Effector CD4-positive, alpha-beta T cell (primary cell): Measurements from ENCODE around the gene PLAAT2.

Experiments
- DNase-seq: peaks from one replicate; pipeline ENCODE4 v3.0.0-alpha.2; 2020

PLAAT2 gene

DNA sequence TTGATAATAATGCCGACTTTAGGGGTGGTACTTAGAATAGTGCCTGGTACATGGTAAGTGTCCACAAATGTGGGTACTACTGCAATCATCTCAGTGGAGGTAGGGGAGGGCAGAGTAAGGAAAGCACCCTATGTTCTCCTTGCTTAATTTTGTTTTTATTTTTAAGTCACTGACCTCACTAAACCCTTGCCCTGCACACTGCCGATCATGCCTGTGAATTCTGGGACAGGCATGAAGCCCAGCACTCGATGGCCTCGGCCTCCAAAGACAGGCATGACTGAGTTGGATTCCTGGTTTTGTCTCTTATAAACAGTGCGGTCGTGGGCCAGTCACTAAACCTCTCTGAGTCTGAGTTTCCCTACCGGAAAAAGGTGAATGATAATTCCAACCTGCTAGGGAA, 50.4 kb downstream of the PLAAT2 start:
- no peak for DNase-seq

DNA sequence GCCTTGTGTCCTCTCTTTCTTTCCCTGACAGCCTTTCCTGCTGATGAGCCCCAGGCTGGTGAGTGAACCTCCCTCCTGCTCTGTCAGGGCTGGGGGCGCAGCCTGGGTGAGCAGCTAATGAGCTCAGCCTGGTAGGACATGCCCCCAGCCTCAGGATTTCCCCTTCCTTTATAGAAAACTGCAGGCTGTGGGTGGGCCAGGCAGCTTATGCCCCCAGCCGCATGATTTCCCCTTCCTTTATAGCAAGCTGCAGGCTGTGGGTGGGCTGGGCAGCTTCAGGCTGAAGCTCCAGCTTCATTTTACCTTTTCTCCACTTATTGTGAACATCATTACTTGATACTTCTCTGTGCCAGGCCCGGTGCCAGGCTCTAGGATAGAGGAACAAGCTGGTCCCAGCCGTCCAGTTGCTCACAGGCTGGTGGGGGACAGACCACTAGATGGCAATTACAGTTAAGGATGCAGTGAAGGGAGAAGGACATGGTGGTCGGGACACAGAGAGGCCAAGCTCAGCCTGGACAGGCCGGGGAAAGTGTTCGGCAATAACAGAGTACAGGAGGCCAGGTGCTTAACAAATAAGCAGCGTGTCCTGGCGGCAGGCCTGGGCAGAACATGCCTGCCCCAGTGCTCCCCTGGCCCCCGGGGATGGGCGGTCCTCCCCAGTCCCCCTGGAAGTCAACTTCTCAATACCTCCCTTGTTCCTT, 52.0 kb downstream of the PLAAT2 start:
- no peak for DNase-seq

DNA sequence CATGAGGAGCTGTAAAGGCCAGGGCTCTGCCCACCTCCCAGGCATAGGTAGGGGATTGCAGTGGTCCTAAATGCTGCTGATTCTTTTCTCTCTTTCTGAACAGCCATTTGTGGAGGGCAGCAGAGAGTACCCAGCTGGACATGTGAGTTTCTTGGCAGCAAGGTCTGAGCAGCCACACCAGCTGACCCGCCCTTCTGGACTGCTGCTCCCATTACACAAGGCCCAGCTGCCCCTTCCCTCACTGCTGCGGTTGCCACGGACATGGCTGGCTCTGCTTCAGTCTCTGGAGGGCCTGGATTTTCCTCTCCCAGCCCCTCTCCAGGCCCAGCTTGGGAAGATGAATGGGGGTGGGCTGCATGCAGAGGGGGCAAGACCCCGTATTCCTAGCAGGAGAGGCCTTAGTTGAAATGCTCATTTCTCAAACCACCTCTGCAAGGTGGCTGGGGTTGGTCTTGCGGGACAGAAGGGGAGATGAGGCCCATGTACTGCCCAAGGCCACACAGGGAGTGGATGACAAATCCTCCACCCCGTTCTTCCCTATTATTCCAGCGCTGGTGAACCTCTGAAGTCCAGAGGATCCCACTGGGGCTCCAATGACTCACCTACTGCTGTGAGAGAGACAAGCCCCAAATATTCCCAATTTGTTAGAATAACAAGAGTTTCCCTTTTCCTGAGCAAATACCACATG, 52.7 kb downstream of the PLAAT2 start:
- DNase-seq, result no peak

DNA sequence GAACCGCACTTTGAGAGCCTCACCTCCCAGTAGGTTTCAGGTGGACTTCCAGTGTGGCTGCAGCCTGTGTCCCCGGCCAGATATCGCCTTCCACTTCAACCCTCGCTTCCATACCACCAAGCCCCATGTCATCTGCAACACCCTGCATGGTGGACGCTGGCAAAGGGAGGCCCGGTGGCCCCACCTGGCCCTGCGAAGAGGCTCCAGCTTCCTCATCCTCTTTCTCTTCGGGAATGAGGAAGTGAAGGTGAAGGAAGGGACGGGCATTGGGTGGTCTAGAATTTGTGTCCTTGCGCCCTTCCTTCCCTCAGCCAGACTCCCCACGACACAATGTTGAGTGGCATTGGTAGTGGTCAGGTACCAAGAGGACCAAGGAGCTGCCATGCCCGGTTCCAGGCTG, 54.4 kb downstream of the PLAAT2 start:
- DNase-seq, result no peak

DNA sequence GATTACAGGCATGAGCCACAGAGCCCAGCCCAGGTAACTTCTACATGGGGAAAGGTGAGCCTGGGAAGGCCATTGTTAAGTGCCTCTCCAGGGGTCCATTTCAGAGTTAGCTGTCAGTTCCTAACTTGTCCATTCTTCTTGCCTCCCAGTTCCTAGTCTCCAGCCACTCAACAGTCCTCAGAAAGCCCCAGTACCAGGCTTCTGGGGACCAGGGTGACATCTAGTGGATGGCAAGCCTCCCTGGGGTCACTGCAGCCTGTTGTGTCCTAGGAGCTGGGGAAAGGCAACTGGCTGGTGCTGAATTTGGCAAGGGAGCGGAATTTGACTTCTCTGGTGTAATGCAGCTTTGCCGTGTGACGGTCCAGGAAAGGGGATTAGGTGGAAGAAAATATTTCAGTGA, 55.2 kb downstream of the PLAAT2 start:
- no peak for DNase-seq

DNA sequence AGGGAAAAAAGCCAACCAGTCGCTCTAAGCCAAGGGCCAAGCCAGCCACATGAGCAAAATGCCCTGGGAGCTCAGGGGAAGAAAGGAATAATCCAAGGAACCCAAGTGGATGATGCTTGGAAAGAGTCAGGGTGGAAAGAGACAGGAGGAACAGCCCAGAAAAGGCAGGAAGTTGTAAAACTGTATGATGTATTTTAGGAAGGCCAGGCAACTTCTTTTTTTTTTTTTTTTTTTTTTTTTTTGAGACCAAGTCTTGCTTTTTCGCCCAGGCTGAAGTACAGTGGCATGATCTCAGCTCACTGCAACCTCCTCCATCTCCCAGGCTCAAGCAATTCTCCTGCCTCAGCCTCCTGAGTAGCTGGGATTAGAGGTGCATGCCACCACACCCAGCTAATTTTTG, 55.7 kb downstream of the PLAAT2 start:
- DNase-seq, result no peak

DNA sequence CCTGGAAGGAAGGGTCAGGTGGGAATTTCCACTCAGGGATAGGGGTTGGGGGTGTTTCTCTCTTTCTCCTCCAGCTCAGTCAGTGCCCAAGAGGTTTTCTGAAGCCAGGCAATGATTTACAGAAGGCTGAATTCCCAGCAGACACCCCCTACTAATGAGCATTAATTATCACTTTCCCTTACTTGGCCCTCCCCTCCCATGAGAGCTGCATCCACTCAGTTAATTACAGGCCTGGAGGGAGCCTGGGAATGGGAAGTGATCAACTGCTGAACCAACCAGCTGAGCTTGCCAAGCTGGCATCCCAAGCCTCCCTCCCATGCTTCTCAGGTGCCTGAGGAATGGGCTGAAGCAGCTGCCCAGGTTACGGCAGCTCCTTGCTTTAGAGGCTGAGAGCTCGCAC, 56.3 kb downstream of the PLAAT2 start:
- no peak for DNase-seq

DNA sequence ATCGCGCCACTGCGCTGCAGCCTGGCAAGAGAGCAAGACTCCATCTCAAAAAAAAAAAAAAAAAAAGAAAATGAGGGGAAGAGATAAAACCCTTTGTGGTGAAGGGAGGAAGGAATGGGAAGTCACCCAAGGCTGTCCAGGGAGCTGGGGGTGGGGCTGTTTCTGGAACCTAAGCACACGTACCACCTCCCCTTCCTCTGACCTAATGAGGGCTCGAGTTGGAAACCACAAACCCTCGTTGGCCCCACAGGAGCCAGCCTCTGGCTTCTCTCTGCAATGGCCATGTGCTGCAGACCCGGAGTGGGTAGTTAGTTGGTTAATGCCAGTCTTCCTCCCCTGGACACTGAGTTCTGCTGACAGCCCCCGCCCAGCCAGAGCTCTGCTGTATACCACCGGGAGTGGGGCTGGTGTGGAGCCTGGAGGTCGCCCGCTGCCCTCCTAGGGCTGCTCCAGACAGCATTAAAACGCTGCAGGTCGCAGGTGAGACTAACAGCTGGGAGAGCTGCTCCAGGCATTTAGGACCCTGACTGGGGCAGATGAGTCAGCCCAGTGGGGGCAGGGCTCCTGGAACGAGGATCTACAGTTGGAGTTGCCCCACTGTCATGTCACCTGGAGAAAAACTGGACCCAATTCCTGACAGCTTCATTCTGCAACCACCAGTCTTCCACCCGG, 57.2 kb downstream of the PLAAT2 start, which contains the start of gene LGALS12:
TSS of gene LGALS12 (plus strand) at position 228 of the 672 bp plus-strand sequence. CDS start at position 603, 375 bp downstream.
- no peak for DNase-seq

DNA sequence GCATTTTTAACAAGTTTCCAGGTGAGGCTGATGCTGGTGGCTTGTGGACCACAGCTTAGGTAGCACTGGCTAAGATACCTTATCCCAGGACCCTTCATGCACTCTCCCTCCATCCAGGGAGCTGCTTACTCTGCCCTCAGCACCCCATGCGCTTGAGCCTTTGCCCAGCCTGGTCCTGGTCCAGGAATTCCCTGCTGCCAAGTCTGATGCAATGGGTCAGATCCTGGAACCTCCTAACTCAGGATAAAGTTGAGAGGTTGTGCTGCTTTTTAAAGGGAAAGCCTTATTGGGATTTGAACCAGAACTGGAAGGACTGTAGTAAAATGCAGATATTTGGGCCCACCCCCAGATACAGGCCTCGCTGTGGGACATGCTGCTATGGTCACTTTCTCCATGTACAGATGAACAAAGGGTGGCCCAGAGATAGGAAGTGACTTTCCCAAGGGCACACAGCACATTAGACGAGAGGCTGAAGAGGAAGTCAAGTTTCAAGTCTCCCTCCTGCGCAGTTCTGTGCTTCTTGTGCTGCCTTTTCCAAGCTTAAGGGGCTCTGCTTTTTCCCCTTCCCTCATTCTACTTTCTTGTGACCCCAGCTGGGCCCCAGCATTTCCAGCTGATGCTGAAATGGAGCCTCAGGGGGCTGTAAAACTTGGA, 58.1 kb downstream of the PLAAT2 start:
- no peak for DNase-seq

DNA sequence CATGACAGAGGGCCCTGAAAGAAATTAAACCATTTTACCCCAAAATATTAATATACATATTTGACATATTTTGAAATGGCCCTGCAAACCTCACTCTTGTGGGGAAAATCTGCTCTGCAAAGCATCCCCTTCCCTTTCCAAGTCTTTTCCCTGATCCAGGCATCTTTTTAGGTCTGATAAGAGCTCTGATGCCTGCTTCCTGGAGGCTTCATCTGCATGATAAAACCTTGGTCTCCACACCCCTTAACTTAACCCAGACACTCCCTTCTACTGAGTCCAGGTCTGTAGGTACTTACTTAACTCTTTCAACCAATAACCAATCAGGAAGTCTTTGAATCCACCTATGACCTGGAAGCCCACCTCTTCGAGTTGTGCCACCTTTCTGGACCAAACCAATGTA, 59.1 kb downstream of the PLAAT2 start:
- DNase-seq, result no peak

DNA sequence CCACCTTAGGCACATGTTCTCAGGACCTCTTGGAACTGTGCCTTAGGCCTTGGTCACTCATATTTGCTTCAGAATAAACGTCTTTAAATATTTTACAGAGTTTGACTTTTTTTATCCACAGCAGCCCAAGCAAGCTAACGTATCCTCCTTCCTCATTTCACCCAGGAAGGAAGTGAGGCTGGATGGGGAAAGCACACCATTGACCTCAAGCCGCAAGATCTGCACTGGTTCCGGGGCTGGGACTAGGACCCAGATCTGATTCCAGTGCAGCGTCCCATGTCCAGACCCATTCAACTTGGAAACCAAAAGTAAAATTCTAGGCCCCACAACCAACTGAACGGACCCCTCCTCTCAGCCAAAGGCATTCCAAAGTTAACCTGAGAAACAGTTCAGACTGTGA, 59.7 kb downstream of the PLAAT2 start:
- DNase-seq, result no peak
